UCSD-AML1 (cell line): ENCODE results near the gene PRKRIP1.
"Not testable (repeated sequence)": the region's sequence is repeated elsewhere in the genome, so short reads cannot be mapped to it uniquely, and the experiment has no call there.

Source experiments
- DNase-seq: peaks from one replicate; lab custom pipeline; 2025; ENCODE audit not compliant: unreplicated experiment; lab: John Stamatoyannopoulos, UW

Gene PRKRIP1

GRCh38 chr7:102429141-102429899, 33.2 kb downstream of the PRKRIP1 start:
- DNase-seq, result no peak

DNA sequence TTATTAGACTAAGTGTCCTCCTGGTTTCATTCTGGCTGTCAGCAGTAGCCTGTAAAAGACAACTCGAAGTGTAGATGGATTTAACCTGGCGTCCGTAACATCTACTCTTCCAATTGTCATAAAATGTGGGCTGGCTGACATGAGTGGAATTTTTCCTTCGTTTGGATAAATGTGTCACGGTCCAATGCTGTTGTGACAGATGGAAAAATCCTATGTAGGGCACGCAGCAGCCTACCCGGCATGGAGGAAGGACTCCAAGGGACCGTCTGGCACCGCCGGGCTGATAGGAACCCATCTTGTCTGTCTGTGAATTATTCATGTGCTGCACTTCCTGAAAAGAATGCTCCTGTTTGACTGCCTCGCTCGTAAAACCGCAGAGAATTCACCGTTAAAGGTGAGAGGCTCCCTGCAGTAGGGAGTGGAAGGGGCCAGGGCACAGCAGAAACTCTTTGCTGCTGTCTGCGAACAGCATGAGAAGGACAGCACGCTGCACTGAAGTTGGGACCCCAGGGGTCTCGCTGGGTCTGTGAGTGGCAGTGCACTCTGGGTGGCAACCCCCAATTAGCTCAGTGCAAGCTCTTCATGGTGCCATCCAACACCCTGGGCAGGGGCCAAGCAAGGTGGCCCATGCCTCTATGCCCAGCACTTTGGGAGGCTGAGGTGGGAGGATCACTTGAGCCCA, 35.6 kb downstream of the PRKRIP1 start:
- DNase-seq, result no peak

DNA sequence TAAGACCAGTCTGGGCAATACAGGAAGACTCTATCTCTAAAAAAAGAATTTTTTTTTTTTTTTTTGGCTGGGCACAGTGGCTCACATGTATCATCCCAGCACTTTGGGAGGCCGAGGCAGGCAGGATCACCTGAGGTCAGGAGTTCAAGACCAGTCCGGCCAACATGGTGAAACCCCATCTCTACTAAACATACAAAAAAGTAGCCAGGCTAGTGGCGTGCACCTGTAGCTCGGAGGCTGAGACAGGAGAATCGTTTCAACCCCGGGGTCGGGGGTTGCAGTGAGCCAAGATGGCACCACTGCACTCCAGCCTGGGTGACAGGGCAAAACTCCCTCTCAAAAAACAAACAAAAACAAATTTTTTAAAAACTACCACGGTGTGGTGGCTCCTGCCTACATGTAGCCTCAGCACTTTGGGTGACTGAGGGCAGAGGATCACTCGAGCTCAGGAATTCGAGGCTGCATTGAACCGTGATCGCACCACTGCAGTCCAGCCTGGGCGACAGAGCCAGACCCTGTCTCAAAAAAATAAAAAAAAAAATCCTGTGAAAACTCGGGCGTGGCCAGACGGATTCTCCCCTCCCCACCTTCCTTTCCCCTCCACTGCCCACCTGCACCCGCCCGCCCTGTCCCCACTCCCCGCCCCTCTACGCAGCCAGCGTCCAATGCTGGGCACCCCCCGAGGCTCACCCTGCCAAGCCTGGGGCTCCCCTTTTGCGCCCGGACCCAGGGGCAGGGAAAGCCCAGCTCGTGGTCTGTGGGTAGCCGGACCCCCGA, 36.5 kb downstream of the PRKRIP1 start:
- DNase-seq, result no peak

GRCh38 chr7:102433219-102434038, 37.3 kb downstream of the PRKRIP1 start, which contains the start of gene ORAI2:
Gene ORAI2 (plus strand): TSS chr7:102433575. CDS start chr7:102438957, 5,382 bp downstream.
- peak; percentile 68 for DNase-seq

DNA sequence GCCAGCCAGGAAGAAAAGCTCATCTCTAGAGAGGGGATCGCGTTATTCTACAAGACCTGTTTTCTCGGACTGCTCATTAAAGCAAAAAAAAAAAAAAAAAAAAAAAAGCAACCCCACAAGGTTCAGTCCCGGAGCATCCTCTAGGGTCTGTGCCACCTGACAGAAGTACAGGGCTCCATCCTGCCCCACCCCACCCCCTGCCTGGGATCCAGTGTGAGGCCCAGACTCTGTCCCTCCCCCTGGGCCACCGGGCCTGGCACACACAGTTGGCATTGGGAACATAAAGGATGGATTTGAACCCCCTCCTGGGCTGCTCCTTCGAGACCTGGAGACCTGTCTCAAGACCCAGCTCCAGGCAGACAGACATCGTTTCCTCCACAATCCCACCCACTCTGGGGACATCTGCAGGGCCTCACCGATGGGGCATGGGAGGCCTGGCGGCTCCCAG, 37.9 kb downstream of the PRKRIP1 start:
- no peak for DNase-seq

GRCh38 chr7:102436118-102436517, 40.0 kb downstream of the PRKRIP1 start:
- no peak for DNase-seq

DNA sequence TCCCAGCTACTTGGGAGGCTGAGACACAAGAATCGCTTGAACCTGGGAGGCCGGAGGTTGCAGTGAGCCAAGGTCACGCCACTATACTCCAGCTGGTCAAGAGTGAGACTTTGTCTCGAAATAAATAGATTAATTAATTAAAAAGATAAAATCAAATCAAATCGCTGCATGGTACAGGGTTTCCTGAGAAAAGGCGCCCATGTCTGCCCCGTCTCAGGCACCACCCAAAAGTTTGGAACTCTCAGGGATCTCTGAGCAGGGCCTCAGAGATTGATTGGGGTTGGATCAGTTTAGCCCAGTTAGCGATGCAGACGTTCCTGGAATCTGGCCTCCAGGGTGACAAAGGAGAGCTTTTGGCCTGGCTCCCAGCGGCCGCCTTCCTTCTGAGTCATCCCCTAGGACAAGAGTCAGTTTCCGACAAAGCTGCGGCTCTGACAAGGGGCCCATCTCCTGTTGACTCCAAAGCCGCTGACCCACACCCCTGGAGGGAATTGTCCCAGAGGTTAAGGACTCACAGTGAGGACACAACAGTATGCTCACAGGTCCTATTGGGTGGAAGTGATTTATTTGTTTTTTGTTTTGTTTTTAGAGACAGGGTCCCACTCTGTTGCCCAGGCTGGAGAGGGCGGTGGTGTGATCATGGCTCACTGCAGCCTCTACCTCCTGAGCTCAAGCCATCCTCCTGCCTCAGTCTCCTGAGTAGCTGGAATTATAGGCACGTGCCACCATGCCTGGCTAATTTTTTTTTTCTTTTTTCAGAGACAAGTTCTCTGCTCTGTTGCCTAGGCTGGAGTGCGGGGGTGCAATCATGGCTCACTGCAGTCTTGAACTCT, 44.0 kb downstream of the PRKRIP1 start:
- DNase-seq, result no peak

DNA sequence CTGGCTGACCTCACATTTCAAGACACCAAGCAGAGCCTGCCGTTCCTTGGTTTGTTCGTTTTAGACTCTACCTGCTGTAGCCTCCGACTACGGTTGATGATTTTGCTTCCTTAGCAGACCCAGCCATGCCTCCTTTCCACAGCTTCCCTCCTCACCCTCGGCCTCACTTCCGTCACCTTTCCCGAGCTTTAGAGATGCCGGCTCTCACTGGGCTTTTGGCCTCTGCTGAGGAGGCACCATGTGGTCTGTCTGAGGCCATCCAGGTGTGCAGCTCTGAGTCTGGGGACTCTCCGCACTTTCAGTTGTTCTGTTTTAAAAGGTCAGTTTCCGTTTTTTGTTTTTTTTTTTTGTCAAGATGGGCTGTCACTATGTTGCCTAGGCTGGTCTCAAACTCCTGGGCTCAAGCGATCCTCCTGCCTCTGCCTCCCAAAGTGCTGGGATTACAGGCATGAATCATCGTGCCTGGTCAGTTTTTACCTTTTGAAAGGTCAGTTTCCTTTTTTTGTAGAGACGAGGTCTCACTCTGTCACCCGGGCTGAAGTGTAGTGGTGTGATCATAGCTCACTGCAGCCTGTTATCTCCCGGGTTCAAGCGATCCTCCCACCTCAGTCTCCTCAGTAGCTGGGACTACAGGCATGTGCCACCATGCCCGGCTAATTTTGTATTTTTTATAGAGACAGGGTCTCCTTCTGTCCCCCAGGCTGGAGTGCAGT, 49.0 kb downstream of the PRKRIP1 start:
- DNase-seq, result no peak

DNA sequence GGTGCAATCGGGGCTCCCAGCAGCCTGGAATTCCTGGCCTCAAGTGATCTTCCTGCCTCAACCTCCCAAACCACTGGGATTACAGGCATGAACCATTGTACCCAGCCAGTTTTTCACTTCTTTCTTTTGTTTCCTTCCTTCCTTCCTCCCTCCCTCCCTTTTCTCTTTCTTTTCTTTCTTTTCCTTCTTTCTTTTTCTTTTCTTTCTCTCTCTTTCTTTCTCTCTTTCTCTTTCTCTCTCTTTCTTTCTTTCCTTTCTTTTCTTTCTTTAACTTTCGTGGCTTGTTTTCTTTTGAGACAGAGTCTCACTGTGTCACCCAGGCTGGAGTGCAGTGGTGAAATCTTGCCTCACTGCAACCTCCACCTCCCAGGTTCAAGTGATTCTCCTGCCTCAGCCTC, 49.5 kb downstream of the PRKRIP1 start:
- no peak for DNase-seq

DNA sequence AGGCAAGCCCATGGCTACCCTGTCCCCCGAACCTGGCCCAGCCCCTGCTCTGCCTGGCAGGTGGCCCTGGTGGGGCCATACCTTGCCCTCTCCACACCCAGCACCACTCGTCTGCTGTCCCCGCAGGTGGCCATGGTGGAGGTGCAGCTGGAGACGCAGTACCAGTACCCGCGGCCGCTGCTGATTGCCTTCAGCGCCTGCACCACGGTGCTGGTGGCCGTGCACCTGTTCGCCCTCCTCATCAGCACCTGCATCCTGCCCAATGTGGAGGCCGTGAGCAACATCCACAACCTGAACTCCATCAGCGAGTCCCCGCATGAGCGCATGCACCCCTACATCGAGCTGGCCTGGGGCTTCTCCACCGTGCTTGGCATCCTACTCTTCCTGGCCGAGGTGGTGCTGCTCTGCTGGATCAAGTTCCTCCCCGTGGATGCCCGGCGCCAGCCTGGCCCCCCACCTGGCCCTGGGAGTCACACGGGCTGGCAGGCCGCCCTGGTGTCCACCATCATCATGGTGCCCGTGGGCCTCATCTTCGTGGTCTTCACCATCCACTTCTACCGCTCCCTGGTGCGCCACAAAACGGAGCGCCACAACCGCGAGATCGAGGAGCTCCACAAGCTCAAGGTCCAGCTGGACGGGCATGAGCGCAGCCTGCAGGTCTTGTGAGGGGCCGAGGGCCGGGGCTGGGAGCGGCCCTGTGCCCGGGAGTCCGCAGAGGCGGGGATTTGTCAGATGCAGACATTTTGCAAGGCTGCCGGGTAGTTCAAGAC, 50.4 kb downstream of the PRKRIP1 start:
- DNase-seq, result no peak

DNA sequence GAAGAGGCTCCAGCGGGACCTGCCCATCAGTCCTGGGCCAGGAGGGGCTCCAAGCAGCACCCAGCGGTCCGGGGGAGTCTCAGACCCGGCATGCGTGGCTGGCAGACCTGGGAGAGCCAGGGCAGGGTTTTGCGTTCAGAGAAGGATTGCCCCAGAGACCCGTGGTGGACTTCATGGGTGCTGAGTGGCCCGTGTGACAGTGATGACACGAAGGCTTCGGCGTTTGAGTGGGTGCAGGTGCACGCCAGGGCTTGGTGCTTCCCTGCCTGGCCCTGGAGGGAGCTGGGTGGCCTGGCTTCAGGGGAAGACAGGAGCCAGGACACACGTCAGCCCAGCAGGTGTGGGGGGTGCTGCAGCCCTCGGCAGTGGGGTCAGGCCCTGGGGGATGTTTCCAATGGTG, 51.1 kb downstream of the PRKRIP1 start:
- no peak for DNase-seq

DNA sequence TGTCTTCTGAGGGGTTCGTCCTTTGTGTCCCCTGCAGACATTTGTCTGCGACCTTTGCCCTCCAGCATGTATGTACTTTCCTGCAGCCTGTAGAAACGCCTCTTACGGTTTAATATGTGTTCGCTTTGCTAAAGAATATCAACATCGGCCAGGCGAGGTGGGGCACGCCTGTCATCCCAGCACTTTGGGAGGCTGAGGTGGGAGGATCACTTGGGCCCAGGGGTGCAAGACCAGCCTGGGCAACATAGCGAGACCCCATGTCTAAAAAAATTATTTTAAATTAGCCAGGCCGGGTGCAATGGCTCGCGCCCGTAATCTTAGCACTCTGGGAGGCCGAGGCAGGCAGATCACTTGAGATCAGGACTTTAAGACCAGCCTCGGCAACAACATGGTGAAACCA, 53.0 kb downstream of the PRKRIP1 start:
- no peak for DNase-seq

- peak; percentile 7 for DNase-seq
Measured at GRCh38 chr7:102450242-102450641, 54.1 kb downstream of the PRKRIP1 start.

GRCh38 chr7:102451371-102452054, 55.4 kb downstream of the PRKRIP1 start:
- no peak for DNase-seq

DNA sequence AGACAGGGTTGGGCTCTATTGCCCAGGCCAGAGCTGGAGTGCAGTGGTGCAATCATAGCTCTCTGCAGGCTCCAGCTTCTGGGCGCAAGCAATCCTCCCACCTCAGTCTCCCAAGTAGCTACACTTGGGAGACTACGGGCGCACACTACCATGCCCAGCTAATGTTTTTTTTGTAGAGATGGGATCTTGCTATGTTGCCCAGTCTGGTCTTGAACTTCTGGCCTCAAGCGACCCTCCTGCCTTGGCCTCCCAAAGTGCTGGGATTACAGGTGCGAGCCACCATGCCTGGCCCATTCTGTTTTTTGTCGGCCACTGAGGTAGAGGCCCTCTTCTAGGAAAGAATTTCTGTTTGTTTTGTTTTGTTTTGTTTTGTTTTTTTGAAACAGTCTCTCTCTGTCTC, 56.3 kb downstream of the PRKRIP1 start:
- no peak for DNase-seq

- DNase-seq, result no peak
Measured at GRCh38 chr7:102453319-102453718, 57.2 kb downstream of the PRKRIP1 start.

GRCh38 chr7:102454468-102454867, 58.3 kb downstream of the PRKRIP1 start:
- DNase-seq, result no peak

DNA sequence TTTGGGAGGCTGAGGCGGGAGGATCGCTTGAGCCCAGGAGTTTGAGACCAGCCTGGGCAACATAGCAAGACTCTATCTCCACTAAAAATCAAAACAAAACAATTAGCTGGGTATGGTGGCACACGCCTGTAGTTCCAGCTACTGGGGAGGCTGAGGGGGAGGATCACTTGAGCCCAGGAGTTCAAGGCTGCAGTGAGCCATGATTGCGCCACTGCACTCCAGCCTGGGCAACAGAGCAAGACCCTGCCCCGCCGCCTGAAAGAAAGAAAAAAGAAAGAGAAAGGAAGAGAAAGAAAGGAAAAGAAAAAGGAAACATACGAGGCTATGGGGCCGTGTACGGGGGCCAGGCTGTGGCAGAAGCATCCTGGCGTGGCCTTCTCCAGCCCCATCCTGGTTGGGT, 58.8 kb downstream of the PRKRIP1 start:
- DNase-seq, result not testable (repeated sequence)
